Measurements from ENCODE around the gene PLSCR3. TPM values are rescaled to one million over a fixed set of nuclear protein-coding genes. Genes with fewer than 3 reads are reported as not detected.
A peak's percentile ranks its signal among the peaks of the same experiment; 100 is the strongest.

The PLSCR3 gene
- total and polyA plus RNA-seq, 4 donors = 19.2 to 43.0 (median 34.2) TPM

DNA sequence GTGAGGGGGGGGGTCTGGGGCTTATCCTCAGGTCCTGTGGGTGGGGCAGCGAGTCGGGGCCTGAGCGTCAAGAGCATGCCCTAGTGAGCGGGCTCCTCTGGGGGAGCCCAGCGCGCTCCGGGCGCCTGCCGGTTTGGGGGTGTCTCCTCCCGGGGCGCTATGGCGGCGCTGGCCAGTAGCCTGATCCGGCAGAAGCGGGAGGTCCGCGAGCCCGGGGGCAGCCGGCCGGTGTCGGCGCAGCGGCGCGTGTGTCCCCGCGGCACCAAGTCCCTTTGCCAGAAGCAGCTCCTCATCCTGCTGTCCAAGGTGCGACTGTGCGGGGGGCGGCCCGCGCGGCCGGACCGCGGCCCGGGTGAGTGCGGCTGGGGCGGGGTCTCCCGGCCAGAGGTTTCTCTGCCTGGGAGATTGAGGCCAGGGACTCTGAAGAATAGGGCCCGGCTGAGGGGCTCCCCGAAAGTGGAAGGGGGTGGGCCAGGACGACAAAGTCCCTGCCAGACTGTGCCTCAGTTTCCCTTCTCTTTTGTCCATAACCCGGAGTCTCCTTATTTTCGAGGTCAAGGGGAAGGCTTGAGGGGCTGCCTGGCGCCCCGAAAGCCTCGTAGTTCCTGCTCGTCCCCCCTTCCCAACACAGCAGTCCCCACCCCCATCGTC lies 45.3 kb upstream of the PLSCR3 start, which contains the start of gene FGF11:
Gene FGF11 (plus strand): TSS at position 51 of the 651 bp plus-strand sequence. CDS start 109 bp downstream, at position 160.
- Histone ChIP-seq H3K4me1 (ENCODE audit: control insufficient read depth in 5 of 5, insufficient read depth in 5 of 5, low read length in 5 of 5) (peaks cover 0 to 36% (median 16%) of the 10 kb centered on the region in 5 donors), H3K27ac (ENCODE audit: low read depth in 1 of 2, low read length in 1 of 2) (no peak within 1 kb of the TSS), H3K4me3 (no peak within 1 kb of the TSS), H3K27me3 (ENCODE audit: control insufficient read depth in 3 of 3, insufficient read depth in 3 of 3, low read length in 2 of 3) (peaks cover 0 to 49% (median 38%) of the 10 kb centered on the region in 3 donors), H3K9me3 (ENCODE audit: control insufficient read depth in 4 of 4, insufficient read depth in 3 of 4, low read length in 3 of 4) (no peaks in the 10 kb centered on the region), H3K36me3 (ENCODE audit: control insufficient read depth in 4 of 4, insufficient read depth in 4 of 4, low read length in 4 of 4) (no peaks in the 10 kb centered on the region), H3K9ac (ENCODE audit: insufficient read depth in 1 of 2, low read length in 2 of 2) (no peak within 1 kb of the TSS)
- no peak for TF ChIP-seq CTCF (IDR thresholded peaks at IDR 0.05; ENCODE audit: control extremely low read depth, extremely low read depth)
- WGBS, 2 donors = 2 to 4% methylated on average over 38 to 50 of the region's 50 CpGs
- ATAC-seq (ENCODE audit: insufficient read depth, low FRiP score) = no peak
- no peak for DNase-seq

DNA sequence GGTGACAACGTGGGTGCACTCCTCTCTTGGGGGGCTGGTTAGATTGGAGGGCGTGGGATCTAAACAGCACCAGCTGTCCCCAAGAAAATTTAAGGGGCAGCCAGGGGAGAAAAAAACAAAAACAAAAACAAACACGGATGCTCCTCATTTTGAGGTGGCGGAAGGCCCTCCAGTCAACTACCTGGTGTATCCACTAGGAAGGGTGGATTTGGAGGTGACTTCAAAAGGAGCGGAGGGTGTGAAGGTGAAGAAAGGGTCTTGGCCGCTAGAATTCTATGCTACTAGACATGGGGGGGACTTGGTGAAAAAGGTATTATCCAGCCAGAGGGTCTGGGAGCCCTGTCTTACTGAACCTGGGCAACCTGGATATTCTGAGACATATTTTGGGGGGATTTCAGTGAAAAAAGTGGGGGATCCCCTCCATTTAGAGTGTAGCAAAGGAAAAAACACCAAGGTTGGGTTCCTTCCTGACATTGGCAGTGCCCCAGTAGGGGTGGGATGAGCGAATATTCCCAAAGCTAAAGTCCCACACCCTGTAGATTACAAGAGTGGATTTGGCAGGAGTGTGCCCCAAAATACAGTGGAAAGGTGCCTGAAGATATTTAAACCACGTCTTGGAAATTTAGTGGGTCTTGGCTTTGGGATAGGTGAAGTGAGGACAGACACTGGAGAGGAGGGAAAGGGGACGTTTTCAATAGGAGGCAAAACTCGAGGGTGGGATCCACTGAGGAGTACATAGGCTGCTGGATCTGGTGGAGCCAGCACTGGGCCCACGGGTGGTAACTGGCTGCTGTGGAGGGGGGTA lies 44.5 kb upstream of the PLSCR3 start:
- Histone ChIP-seq H3K9ac (ENCODE audit: insufficient read depth in 1 of 2, low read length in 2 of 2) (no peak overlapping the region), H3K4me3 (no peak overlapping the region), H3K4me1 (ENCODE audit: control insufficient read depth in 5 of 5, insufficient read depth in 5 of 5, low read length in 5 of 5) (peaks cover 0 to 36% (median 16%) of the 10 kb centered on the region in 5 donors), H3K27me3 (ENCODE audit: control insufficient read depth in 3 of 3, insufficient read depth in 3 of 3, low read length in 2 of 3) (peaks cover 0 to 52% (median 37%) of the 10 kb centered on the region in 3 donors), H3K36me3 (ENCODE audit: control insufficient read depth in 4 of 4, insufficient read depth in 4 of 4, low read length in 4 of 4) (no peaks in the 10 kb centered on the region), H3K9me3 (ENCODE audit: control insufficient read depth in 4 of 4, insufficient read depth in 3 of 4, low read length in 3 of 4) (no peaks in the 10 kb centered on the region), H3K27ac (ENCODE audit: low read depth in 1 of 2, low read length in 1 of 2) (no peak overlapping the region)
- DNase-seq (no peak), ATAC-seq (ENCODE audit: insufficient read depth, low FRiP score) (no peak)
- whole genome bisulfite sequencing, 2 donors = 41 to 56% methylated on average over 11 of the region's 11 CpGs
- TF ChIP-seq CTCF (IDR thresholded peaks at IDR 0.05; ENCODE audit: control extremely low read depth, extremely low read depth) = no peak

GRCh38 chr17:7437950-7438614 lies 43.8 kb upstream of the PLSCR3 start:
- Histone ChIP-seq H3K4me3 (no peak overlapping the region), H3K9me3 (ENCODE audit: control insufficient read depth in 4 of 4, insufficient read depth in 3 of 4, low read length in 3 of 4) (no peaks in the 10 kb centered on the region), H3K36me3 (ENCODE audit: control insufficient read depth in 4 of 4, insufficient read depth in 4 of 4, low read length in 4 of 4) (no peaks in the 10 kb centered on the region), H3K27ac (ENCODE audit: low read depth in 1 of 2, low read length in 1 of 2) (no peak overlapping the region), H3K9ac (ENCODE audit: insufficient read depth in 1 of 2, low read length in 2 of 2) (no peak overlapping the region), H3K4me1 (ENCODE audit: control insufficient read depth in 5 of 5, insufficient read depth in 5 of 5, low read length in 5 of 5) (peaks cover 0 to 36% (median 16%) of the 10 kb centered on the region in 5 donors), H3K27me3 (ENCODE audit: control insufficient read depth in 3 of 3, insufficient read depth in 3 of 3, low read length in 2 of 3) (peaks cover 0 to 54% (median 37%) of the 10 kb centered on the region in 3 donors)
- 7 to 16% methylated on average over 47 to 48 of the region's 48 CpGs for WGBS, 2 donors
- DNase-seq (peak; percentile 36 to 57 (median 53)), ATAC-seq (ENCODE audit: insufficient read depth, low FRiP score) (no peak)
- no peak for TF ChIP-seq CTCF (IDR thresholded peaks at IDR 0.05; ENCODE audit: control extremely low read depth, extremely low read depth)

All from lung (tissue), 12 donors.